OCI-LY1 (cell line): Measurements from ENCODE around the gene FDXACB1.

ENCODE experiments used
- H2AFZ ChIP-seq: fragments of 200-600 bp; sonication (generic), shearing (Covaris generic); 2 replicates; pipeline ENCODE4 v1.6.0; 2014; ENCODE audit warnings: antibody characterized with exemption, mild to moderate bottlenecking, low read length
- H3F3A ChIP-seq: fragments of 200-600 bp; sonication (generic), shearing (Covaris generic); 2 replicates; pipeline ENCODE4 v1.6.0; 2014; ENCODE audit warnings: mild to moderate bottlenecking, antibody characterized with exemption, low read length, moderate library complexity; ENCODE audit not compliant: insufficient read depth
- H3K27ac ChIP-seq: fragments of 200-600 bp; sonication (generic); 2 replicates; pipeline ENCODE4 v1.5.1; 2014; ENCODE audit warnings: low read length, mixed run types, mild to moderate bottlenecking, low read depth; ENCODE audit not compliant: poor library complexity, severe bottlenecking
- H3K27me3 ChIP-seq: fragments of 200-600 bp; sonication (generic); 2 replicates; pipeline ENCODE4 v1.6.0; 2014; ENCODE audit warnings: antibody characterized with exemption, mild to moderate bottlenecking, low read length, moderate library complexity; ENCODE audit not compliant: insufficient read depth
- H3K36me3 ChIP-seq: fragments of 200-600 bp; sonication (generic); 2 replicates; pipeline ENCODE4 v1.6.1; 2014; ENCODE audit warnings: mild to moderate bottlenecking, antibody characterized with exemption, low read length, moderate library complexity, mixed read lengths; ENCODE audit not compliant: insufficient read depth
- H3K4me1 ChIP-seq: fragments of 200-600 bp; sonication (generic); 2 replicates; pipeline ENCODE4 v1.5.1; 2014; ENCODE audit warnings: mild to moderate bottlenecking, low read length, moderate library complexity; ENCODE audit not compliant: insufficient read depth, severe bottlenecking
- H3K4me2 ChIP-seq: fragments of 200-600 bp; sonication (generic), shearing (Covaris generic); 2 replicates; pipeline ENCODE4 v1.6.1; 2014; ENCODE audit warnings: low read length
- H3K4me3 ChIP-seq: fragments of 200-600 bp; sonication (generic); 2 replicates; pipeline ENCODE4 v1.5.1; 2014; ENCODE audit warnings: low read length, low read depth, mild to moderate bottlenecking, mixed read lengths; ENCODE audit not compliant: poor library complexity, severe bottlenecking
- H3K79me2 ChIP-seq: fragments of 200-600 bp; shearing (Covaris generic); 2 replicates; pipeline ENCODE4 v1.6.1; 2016; ENCODE audit warnings: mixed run types, low read length, mixed read lengths; ENCODE audit not compliant: insufficient read depth
- H3K9ac ChIP-seq: fragments of 200-600 bp; sonication (generic), shearing (Covaris generic); 2 replicates; pipeline ENCODE4 v1.6.1; 2014; ENCODE audit warnings: mild to moderate bottlenecking, low read length, mixed read lengths
- H3K9me2 ChIP-seq: fragments of 200-600 bp; sonication (generic), shearing (Covaris generic); 2 replicates; pipeline ENCODE4 v1.6.1; 2014; ENCODE audit warnings: low read depth, mild to moderate bottlenecking, low read length, mixed read lengths
- H3K9me3 ChIP-seq: fragments of 200-600 bp; shearing (Covaris generic); 2 replicates; pipeline ENCODE4 v1.6.1; 2014; ENCODE audit warnings: low read length, mixed read lengths
- H4K20me1 ChIP-seq: fragments of 200-600 bp; sonication (generic), shearing (Covaris generic); 2 replicates; pipeline ENCODE4 v1.6.0; 2016; ENCODE audit warnings: mild to moderate bottlenecking, low read length; ENCODE audit not compliant: insufficient read depth
- EZH2 ChIP-seq: fragments of 200-600 bp; sonication (generic), shearing (Covaris generic); IDR thresholded peaks from 2 replicates; pipeline ENCODE4 v1.8.0; 2017; ENCODE audit warnings: borderline replicate concordance, mixed run types, mild to moderate bottlenecking, antibody characterized with exemption, low read length, moderate library complexity, mixed read lengths
- TF ChIP-seq, protein P1 (sequence below): fragments of 200-600 bp; sonication (generic), shearing (Covaris generic); IDR thresholded peaks from 2 replicates; pipeline ENCODE4 v1.5.1; 2017; ENCODE audit warnings: mild to moderate bottlenecking, antibody characterized with exemption, low read length, moderate library complexity, mixed read lengths

The FDXACB1 gene

GRCh38 chr11:111838054-111838453 lies 40.9 kb downstream of the FDXACB1 start:
- Histone ChIP-seq H3K9me3 (no peaks in the 10 kb centered on the region), H3K36me3 (peaks cover 52% of the 10 kb centered on the region; the same call in 1 of the 2 replicates), H3K4me3 (no peak overlapping the region), H3K79me2 (no peaks in the 10 kb centered on the region), H3K9me2 (no peaks in the 10 kb centered on the region), H3K4me1 (no peaks in the 10 kb centered on the region), H3K4me2 (no peak overlapping the region), H3K27ac (no peak overlapping the region), H3F3A (no peaks in the 10 kb centered on the region), H3K27me3 (no peaks in the 10 kb centered on the region), H2AFZ (no peak overlapping the region), H4K20me1 (no peaks in the 10 kb centered on the region), H3K9ac (no peak overlapping the region)
- TF ChIP-seq, protein P1, sequence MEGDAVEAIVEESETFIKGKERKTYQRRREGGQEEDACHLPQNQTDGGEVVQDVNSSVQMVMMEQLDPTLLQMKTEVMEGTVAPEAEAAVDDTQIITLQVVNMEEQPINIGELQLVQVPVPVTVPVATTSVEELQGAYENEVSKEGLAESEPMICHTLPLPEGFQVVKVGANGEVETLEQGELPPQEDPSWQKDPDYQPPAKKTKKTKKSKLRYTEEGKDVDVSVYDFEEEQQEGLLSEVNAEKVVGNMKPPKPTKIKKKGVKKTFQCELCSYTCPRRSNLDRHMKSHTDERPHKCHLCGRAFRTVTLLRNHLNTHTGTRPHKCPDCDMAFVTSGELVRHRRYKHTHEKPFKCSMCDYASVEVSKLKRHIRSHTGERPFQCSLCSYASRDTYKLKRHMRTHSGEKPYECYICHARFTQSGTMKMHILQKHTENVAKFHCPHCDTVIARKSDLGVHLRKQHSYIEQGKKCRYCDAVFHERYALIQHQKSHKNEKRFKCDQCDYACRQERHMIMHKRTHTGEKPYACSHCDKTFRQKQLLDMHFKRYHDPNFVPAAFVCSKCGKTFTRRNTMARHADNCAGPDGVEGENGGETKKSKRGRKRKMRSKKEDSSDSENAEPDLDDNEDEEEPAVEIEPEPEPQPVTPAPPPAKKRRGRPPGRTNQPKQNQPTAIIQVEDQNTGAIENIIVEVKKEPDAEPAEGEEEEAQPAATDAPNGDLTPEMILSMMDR, result no peak
- TF ChIP-seq EZH2, result no peak

DNA sequence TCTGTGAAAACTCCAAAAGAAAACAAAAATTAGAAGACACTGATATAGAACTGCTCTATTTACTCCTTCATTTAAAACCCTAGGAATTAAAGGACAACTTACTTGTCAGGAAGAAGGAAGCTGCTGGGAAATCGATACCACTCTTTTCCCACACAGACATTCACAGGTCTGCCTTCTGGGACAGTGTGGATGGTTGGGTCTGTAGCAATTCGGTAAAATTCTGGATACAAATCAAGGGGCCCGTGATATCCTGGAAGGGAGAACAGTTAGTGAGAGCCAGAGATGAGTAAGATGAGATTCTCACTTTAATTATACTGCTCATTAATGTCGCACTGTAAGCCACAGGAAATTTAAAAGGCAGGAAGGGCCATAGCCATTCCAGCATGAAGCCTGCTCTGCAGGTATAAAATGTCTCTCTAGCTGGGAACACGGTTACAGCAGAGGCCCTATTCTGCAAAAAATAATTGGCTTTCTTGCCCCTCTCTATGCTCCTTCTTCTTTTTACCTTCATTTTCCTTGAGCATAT lies 41.5 kb downstream of the FDXACB1 start:
- Histone ChIP-seq H3K79me2 (no peaks in the 10 kb centered on the region), H3K4me1 (no peaks in the 10 kb centered on the region), H3K27me3 (no peaks in the 10 kb centered on the region), H3K9me3 (no peaks in the 10 kb centered on the region), H3K4me2 (no peak overlapping the region), H3K36me3 (peaks cover 52% of the 10 kb centered on the region; the same call in 1 of the 2 replicates), H3K27ac (no peak overlapping the region), H3K4me3 (no peak overlapping the region), H4K20me1 (no peaks in the 10 kb centered on the region), H3F3A (no peaks in the 10 kb centered on the region), H3K9me2 (no peaks in the 10 kb centered on the region), H3K9ac (no peak overlapping the region), H2AFZ (no peak overlapping the region)
- TF ChIP-seq EZH2, result no peak
- TF ChIP-seq, protein P1, result no peak

GRCh38 chr11:111836721-111837120 lies 42.2 kb downstream of the FDXACB1 start:
- Histone ChIP-seq H3K79me2 (no peaks in the 10 kb centered on the region), H3K9ac (no peak overlapping the region), H3K27me3 (no peaks in the 10 kb centered on the region), H3K4me3 (no peak overlapping the region), H3K4me2 (no peak overlapping the region), H2AFZ (no peak overlapping the region), H3K9me2 (no peaks in the 10 kb centered on the region), H3K27ac (no peak overlapping the region), H3K9me3 (no peaks in the 10 kb centered on the region), H3F3A (no peaks in the 10 kb centered on the region), H3K36me3 (peaks cover 55% of the 10 kb centered on the region; the same call in 1 of the 2 replicates), H4K20me1 (no peaks in the 10 kb centered on the region), H3K4me1 (no peaks in the 10 kb centered on the region)
- no peak for TF ChIP-seq EZH2
- TF ChIP-seq, protein P1, result no peak
